IMR-90 (cell line): ENCODE data around the gene AGBL1. TPM values are rescaled to one million over a fixed set of nuclear protein-coding genes. Genes with fewer than 3 reads are reported as not detected.

Experiments
- ATAC-seq: fragments of 200-7000 bp; cut with Tn5 transposase; 2 replicates; pipeline ENCODE4 v1.9.1; 2020; ENCODE audit warnings: low read depth, mild to moderate bottlenecking, moderate library complexity
- BruUV-seq: library from RNA; stranded (reverse); fragments of 400-500 nt; replicated peaks from 2 replicates; lab custom pipeline; 2021; lab: Mats Ljungman, UMichigan
- CTCF ChIA-PET: fragments of 300-600 bp; formaldehyde crosslinking; extraction: SDS; loops from one replicate; lab custom pipeline; 2021; ENCODE audit warnings: antibody characterized with exemption; lab: Yijun Ruan, JAX
- POLR2A ChIA-PET: fragments of 300-600 bp; sonication (Branson Sonifier 250); formaldehyde crosslinking; loops from one replicate; lab custom pipeline; 2022; ENCODE audit warnings: antibody characterized with exemption; ENCODE audit not compliant: unreplicated experiment; lab: Charles Lee
- DNase-seq: peaks from one replicate; pipeline ENCODE4 v3.0.0; 2013
- H2AFZ ChIP-seq: replicated peaks from 2 replicates; pipeline ENCODE3; 2013; ENCODE audit warnings: low read length, mild to moderate bottlenecking; ENCODE audit not compliant: poor library complexity
- H2AK5ac ChIP-seq: 2 replicates; pipeline ENCODE4 v1.6.1; 2013; ENCODE audit warnings: low read depth, low read length, inconsistent platforms
- H2AK9ac ChIP-seq: replicated peaks from 2 replicates; pipeline ENCODE3; 2013; ENCODE audit warnings: mild to moderate bottlenecking, low read depth, low read length, moderate library complexity; ENCODE audit not compliant: poor library complexity
- H2BK120ac ChIP-seq: 2 replicates; pipeline ENCODE4 v1.6.1; 2013; ENCODE audit warnings: low read depth, low read length, inconsistent platforms
- H2BK15ac ChIP-seq: 3 replicates; pipeline ENCODE4 v1.6.1; 2013; ENCODE audit warnings: low read depth, low read length, inconsistent platforms
- H2BK20ac ChIP-seq: 2 replicates; pipeline ENCODE4 v1.6.1; 2013; ENCODE audit warnings: low read depth, mild to moderate bottlenecking, inconsistent platforms, low read length, moderate library complexity
- H2BK5ac ChIP-seq: 2 replicates; pipeline ENCODE4 v1.6.1; 2013; ENCODE audit warnings: mild to moderate bottlenecking, low read depth, low read length, inconsistent platforms; ENCODE audit not compliant: poor library complexity, severe bottlenecking
- H3K14ac ChIP-seq: replicated peaks from 2 replicates; pipeline ENCODE4 v1.6.1; 2013; ENCODE audit warnings: low read depth, low read length, inconsistent platforms
- H3K18ac ChIP-seq: 2 replicates; pipeline ENCODE4 v1.6.1; 2013; ENCODE audit warnings: low read depth, low read length, control low read depth
- H3K23ac ChIP-seq: 2 replicates; pipeline ENCODE4 v1.6.1; 2013; ENCODE audit warnings: low read depth, low read length, inconsistent platforms
- H3K27ac ChIP-seq: 2 replicates; pipeline ENCODE4 v1.5.1; 2013; ENCODE audit warnings: mild to moderate bottlenecking, control low read depth, low read length; ENCODE audit not compliant: insufficient read depth
- H3K27me3 ChIP-seq: 2 replicates; pipeline ENCODE4 v1.6.1; 2013; ENCODE audit warnings: low read length; ENCODE audit not compliant: control insufficient read depth, insufficient read depth
- H3K36me3 ChIP-seq: 2 replicates; pipeline ENCODE4 v1.6.1; 2013; ENCODE audit warnings: low read length, mixed read lengths; ENCODE audit not compliant: control insufficient read depth, insufficient read depth
- H3K4ac ChIP-seq: 2 replicates; pipeline ENCODE4 v1.6.1; 2013; ENCODE audit warnings: low read depth, low read length, inconsistent platforms
- H3K4me1 ChIP-seq: 2 replicates; pipeline ENCODE4 v1.6.1; 2013; ENCODE audit warnings: low read length, mixed read lengths; ENCODE audit not compliant: control insufficient read depth, insufficient read depth
- H3K4me2 ChIP-seq: 2 replicates; pipeline ENCODE4 v1.6.1; 2013; ENCODE audit warnings: low read depth, mild to moderate bottlenecking, control low read depth, low read length, moderate library complexity
- H3K4me3 ChIP-seq: 2 replicates; pipeline ENCODE4 v1.5.1; 2013; ENCODE audit warnings: low read depth, mild to moderate bottlenecking, control low read depth, low read length, moderate library complexity; ENCODE audit not compliant: insufficient read depth
- H3K56ac ChIP-seq: 2 replicates; pipeline ENCODE4 v1.6.1; 2013; ENCODE audit warnings: low read length, inconsistent platforms; ENCODE audit not compliant: insufficient read depth; ENCODE audit errors: extremely low read depth
- H3K79me1 ChIP-seq, 2 experiments: 2 replicates each; pipeline ENCODE4 v1.6.1; 2013; ENCODE audit warnings: low read length in 2 of 2, inconsistent platforms in 1 of 2, low read depth in 1 of 2
- H3K9ac ChIP-seq: 2 replicates; pipeline ENCODE4 v1.6.1; 2013; ENCODE audit warnings: low read depth, low read length, control low read depth
- H3K9me1 ChIP-seq: 2 replicates; pipeline ENCODE4 v1.6.1; 2013; ENCODE audit warnings: low read length, inconsistent platforms; ENCODE audit not compliant: insufficient read depth
- H3K9me3 ChIP-seq: 2 replicates; pipeline ENCODE4 v1.6.1; 2013; ENCODE audit warnings: low read length; ENCODE audit not compliant: control insufficient read depth, insufficient read depth
- H4K20me1 ChIP-seq: 2 replicates; pipeline ENCODE4 v1.6.1; 2013; ENCODE audit warnings: low read length, inconsistent platforms; ENCODE audit not compliant: insufficient read depth
- H4K5ac ChIP-seq: 2 replicates; pipeline ENCODE4 v1.6.1; 2013; ENCODE audit warnings: mild to moderate bottlenecking, low read depth, low read length, control low read depth
- H4K8ac ChIP-seq, 2 experiments: 2 replicates each; pipeline ENCODE4 v1.6.1; 2013; ENCODE audit warnings: low read depth in 2 of 2, low read length in 2 of 2, control low read depth in 1 of 2, inconsistent platforms in 1 of 2
- H4K91ac ChIP-seq: 2 replicates; pipeline ENCODE4 v1.6.1; 2013; ENCODE audit warnings: low read depth, low read length, inconsistent platforms; ENCODE audit not compliant: insufficient read depth
- BHLHE40 ChIP-seq: fragments of 150-350 bp; IDR thresholded peaks from 2 replicates; pipeline ENCODE4 v1.6.1; 2016; ENCODE audit warnings: mild to moderate bottlenecking, low read depth, low read length
- CEBPB ChIP-seq: IDR thresholded peaks from 2 replicates; pipeline ENCODE4 v1.6.1; 2012; ENCODE audit warnings: low read depth, low read length, improper control_type of control experiment
- CHD1 ChIP-seq: IDR thresholded peaks from 2 replicates; pipeline ENCODE4 v1.6.1; 2012; ENCODE audit warnings: low read depth, low read length, improper control_type of control experiment
- FOS ChIP-seq: fragments of 150-350 bp; IDR thresholded peaks from 2 replicates; pipeline ENCODE4 v1.6.1; 2016; ENCODE audit warnings: low read depth, low read length
- MAFK ChIP-seq: IDR thresholded peaks from 2 replicates; pipeline ENCODE4 v1.6.1; 2012; ENCODE audit warnings: low read depth, low read length, improper control_type of control experiment
- MAZ ChIP-seq: IDR thresholded peaks from 2 replicates; pipeline ENCODE4 v1.6.1; 2012; ENCODE audit warnings: low read depth, mild to moderate bottlenecking, low read length, improper control_type of control experiment, moderate library complexity, borderline replicate concordance
- MXI1 ChIP-seq: IDR thresholded peaks from 2 replicates; pipeline ENCODE4 v1.6.1; 2012; ENCODE audit warnings: low read depth, mild to moderate bottlenecking, low read length, moderate library complexity, borderline replicate concordance
- NFE2L2 ChIP-seq: fragments of 150-350 bp; IDR thresholded peaks from 2 replicates; pipeline ENCODE4 v1.6.1; 2016; ENCODE audit warnings: low read depth, mild to moderate bottlenecking, low read length
- POLR2A ChIP-seq: IDR thresholded peaks from 2 replicates; pipeline ENCODE4 v1.6.1; 2012; ENCODE audit warnings: mild to moderate bottlenecking, low read depth, low read length
- RAD21 ChIP-seq: IDR thresholded peaks from 2 replicates; pipeline ENCODE4 v1.6.1; 2012; ENCODE audit warnings: low read length, improper control_type of control experiment
- RCOR1 ChIP-seq: IDR thresholded peaks from 2 replicates; pipeline ENCODE4 v1.6.1; 2012; ENCODE audit warnings: mild to moderate bottlenecking, low read length, improper control_type of control experiment; ENCODE audit not compliant: insufficient replicate concordance
- RFX5 ChIP-seq: IDR thresholded peaks from 2 replicates; pipeline ENCODE4 v1.8.0; 2012; ENCODE audit warnings: low read depth, mild to moderate bottlenecking, low read length, moderate library complexity
- SMC3 ChIP-seq: fragments of 150-350 bp; IDR thresholded peaks from 2 replicates; pipeline ENCODE4 v1.6.1; 2016; ENCODE audit warnings: low read depth, mild to moderate bottlenecking, antibody characterized with exemption, low read length, moderate library complexity
- WGBS, 2 experiments: methylation state at CpG; one replicate each; pipeline versions ENCODE4 v1.1.5 to v1.1.7; 2013; ENCODE audit warnings: missing lambda C conversion rate in 2 of 2; ENCODE audit not compliant: insufficient read length in 1 of 2; ENCODE audit errors: extremely low coverage in 2 of 2; 5-methylcytosine and 5-hydroxymethylcytosine counted together
- dilution Hi-C: fragments of 300-500 bp; cut with HindIII; formaldehyde crosslinking; loops from one replicate; pipeline ENCODE4 v1.14.3; 2018; ENCODE audit warnings: low sequenced_read_pairs; ENCODE audit not compliant: unreplicated experiment
- in situ Hi-C: fragments of 300-500 bp; cut with MboI; formaldehyde crosslinking; loops from 3 replicates; pipeline ENCODE4 v1.14.3; 2019; ENCODE audit warnings: low sequenced_read_pairs, inconsistent platforms, mixed read lengths
- intact Hi-C: fragments of 100-400 bp; cut with micrococcal nuclease; formaldehyde crosslinking; loops from 2 replicates; pipeline ENCODE4 v1.10.0; 2022
- polyA plus RNA-seq, 3 experiments: library from polyadenylated mRNA; depleted of rRNA; stranded (reverse); fragments of >200 nt; gene quantifications; 2 replicates each; pipeline ENCODE4 v1.2.3, GENCODE V29; 2012; ENCODE audit warnings: low replicate concordance in 1 of 3
- total RNA-seq: library from RNA; depleted of rRNA; stranded (reverse); fragments of >200 nt; gene quantifications from 2 replicates; pipeline ENCODE4 v1.2.3, GENCODE V29; 2012
- TF ChIP-seq, protein P1 (sequence below): fragments of 150-350 bp; IDR thresholded peaks from 2 replicates; pipeline ENCODE4 v1.6.1; 2016; ENCODE audit warnings: low read depth, mild to moderate bottlenecking, low read length, moderate library complexity, borderline replicate concordance
- TF ChIP-seq, protein P2 (sequence below): conservative IDR thresholded peaks from 2 replicates; pipeline ENCODE4 v1.5.1; 2012; ENCODE audit warnings: mild to moderate bottlenecking, low read depth, low read length, improper control_type of control experiment
- TF ChIP-seq, protein P3 (sequence below): fragments of 150-350 bp; IDR thresholded peaks from 2 replicates; pipeline ENCODE4 v1.6.1; 2017; ENCODE audit warnings: mild to moderate bottlenecking, antibody characterized with exemption, low read length, low read depth

AGBL1 gene
- total and polyA plus RNA-seq, 2 of the 4 experiments (the other 2 are of a cell fraction), result not detected

DNA sequence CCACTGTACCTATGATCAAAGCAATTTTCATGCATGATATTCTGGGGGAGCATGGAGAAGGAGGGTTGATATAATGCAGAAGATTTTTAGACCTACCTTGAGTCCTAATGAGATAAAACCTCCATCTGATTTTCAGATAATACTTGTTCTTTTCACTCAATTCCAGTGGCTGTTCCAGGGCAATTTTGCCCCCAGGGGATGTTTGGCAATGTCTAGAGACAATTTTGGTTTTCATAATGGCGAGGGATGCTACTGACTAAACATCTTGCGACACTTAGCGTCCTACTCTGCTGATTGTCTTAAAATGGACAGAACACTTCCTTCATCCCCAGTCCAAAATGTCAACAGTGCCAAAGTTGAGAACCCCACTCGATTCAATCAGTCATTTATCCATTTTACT, 26.6 kb downstream of the AGBL1 start:
- Histone ChIP-seq H3K56ac (no peak overlapping the region), H4K8ac (no peak overlapping the region), H2BK15ac (no peak overlapping the region), H4K91ac (no peak overlapping the region), H3K9me3 (peaks cover 20% of the 10 kb centered on the region), H3K14ac (no peak overlapping the region), H2AK5ac (no peak overlapping the region), H3K27me3 (no peaks in the 10 kb centered on the region), H3K27ac (no peak overlapping the region), H3K4ac (no peak overlapping the region), H3K9ac (no peak overlapping the region), H3K18ac (no peak overlapping the region), H2AK9ac (no peak overlapping the region), H4K5ac (no peak overlapping the region), H3K4me3 (no peak overlapping the region), H2AFZ (no peak overlapping the region), H3K36me3 (no peaks in the 10 kb centered on the region), H3K4me1 (no peaks in the 10 kb centered on the region), H3K4me2 (no peak overlapping the region), H3K23ac (no peak overlapping the region), H4K20me1 (no peaks in the 10 kb centered on the region), H2BK20ac (no peak overlapping the region), H3K79me1 (no peaks in the 10 kb centered on the region), H3K9me1 (no peaks in the 10 kb centered on the region), H2BK5ac (no peak overlapping the region), H2BK120ac (no peak overlapping the region)
- ChIA-PET CTCF (no interaction called here), POLR2A (no interaction called here)
- TF ChIP-seq CHD1 (no peak), MXI1 (no peak), NFE2L2 (no peak), POLR2A (no peak), BHLHE40 (no peak), MAFK (no peak), RCOR1 (no peak), RFX5 (no peak), FOS (no peak), SMC3 (no peak), MAZ (no peak), CEBPB (no peak), RAD21 (no peak)
- TF ChIP-seq, protein P1, sequence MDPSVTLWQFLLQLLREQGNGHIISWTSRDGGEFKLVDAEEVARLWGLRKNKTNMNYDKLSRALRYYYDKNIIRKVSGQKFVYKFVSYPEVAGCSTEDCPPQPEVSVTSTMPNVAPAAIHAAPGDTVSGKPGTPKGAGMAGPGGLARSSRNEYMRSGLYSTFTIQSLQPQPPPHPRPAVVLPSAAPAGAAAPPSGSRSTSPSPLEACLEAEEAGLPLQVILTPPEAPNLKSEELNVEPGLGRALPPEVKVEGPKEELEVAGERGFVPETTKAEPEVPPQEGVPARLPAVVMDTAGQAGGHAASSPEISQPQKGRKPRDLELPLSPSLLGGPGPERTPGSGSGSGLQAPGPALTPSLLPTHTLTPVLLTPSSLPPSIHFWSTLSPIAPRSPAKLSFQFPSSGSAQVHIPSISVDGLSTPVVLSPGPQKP, result no peak
- TF ChIP-seq, protein P2, sequence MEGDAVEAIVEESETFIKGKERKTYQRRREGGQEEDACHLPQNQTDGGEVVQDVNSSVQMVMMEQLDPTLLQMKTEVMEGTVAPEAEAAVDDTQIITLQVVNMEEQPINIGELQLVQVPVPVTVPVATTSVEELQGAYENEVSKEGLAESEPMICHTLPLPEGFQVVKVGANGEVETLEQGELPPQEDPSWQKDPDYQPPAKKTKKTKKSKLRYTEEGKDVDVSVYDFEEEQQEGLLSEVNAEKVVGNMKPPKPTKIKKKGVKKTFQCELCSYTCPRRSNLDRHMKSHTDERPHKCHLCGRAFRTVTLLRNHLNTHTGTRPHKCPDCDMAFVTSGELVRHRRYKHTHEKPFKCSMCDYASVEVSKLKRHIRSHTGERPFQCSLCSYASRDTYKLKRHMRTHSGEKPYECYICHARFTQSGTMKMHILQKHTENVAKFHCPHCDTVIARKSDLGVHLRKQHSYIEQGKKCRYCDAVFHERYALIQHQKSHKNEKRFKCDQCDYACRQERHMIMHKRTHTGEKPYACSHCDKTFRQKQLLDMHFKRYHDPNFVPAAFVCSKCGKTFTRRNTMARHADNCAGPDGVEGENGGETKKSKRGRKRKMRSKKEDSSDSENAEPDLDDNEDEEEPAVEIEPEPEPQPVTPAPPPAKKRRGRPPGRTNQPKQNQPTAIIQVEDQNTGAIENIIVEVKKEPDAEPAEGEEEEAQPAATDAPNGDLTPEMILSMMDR, result no peak
- TF ChIP-seq, protein P3, sequence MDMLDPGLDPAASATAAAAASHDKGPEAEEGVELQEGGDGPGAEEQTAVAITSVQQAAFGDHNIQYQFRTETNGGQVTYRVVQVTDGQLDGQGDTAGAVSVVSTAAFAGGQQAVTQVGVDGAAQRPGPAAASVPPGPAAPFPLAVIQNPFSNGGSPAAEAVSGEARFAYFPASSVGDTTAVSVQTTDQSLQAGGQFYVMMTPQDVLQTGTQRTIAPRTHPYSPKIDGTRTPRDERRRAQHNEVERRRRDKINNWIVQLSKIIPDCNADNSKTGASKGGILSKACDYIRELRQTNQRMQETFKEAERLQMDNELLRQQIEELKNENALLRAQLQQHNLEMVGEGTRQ, result no peak
- ATAC-seq, result no peak
- no TSS peak for BruUV-seq
- no CpG with 5 or more reads among the region's 4 CpGs for WGBS, 2 experiments
- in situ Hi-C loops (no loop called here), dilution Hi-C loops (no loop called here), intact Hi-C loops (no loop called here)
- DNase-seq, result no peak
